Loucy (cell line): Measurements from ENCODE around the gene PTPN5.

ENCODE experiments used
- H2AFZ ChIP-seq: fragments of 200-600 bp; sonication (generic); 2 replicates; pipeline ENCODE4 v1.6.0; 2016; ENCODE audit warnings: antibody characterized with exemption, mild to moderate bottlenecking, low read length, moderate library complexity
- H3F3A ChIP-seq: fragments of 200-600 bp; 2 replicates; pipeline ENCODE4 v1.6.0; 2016; ENCODE audit warnings: antibody characterized with exemption, low read depth, mild to moderate bottlenecking
- H3K27me3 ChIP-seq: fragments of 200-600 bp; sonication (generic); 2 replicates; pipeline ENCODE4 v1.6.1; 2014; ENCODE audit warnings: low read length, mild to moderate bottlenecking; ENCODE audit not compliant: insufficient read depth, poor library complexity, severe bottlenecking
- H3K36me3 ChIP-seq: fragments of 200-600 bp; sonication (generic); 2 replicates; pipeline ENCODE4 v1.6.1; 2016; ENCODE audit warnings: low read length; ENCODE audit not compliant: insufficient read depth
- H3K4me1 ChIP-seq: fragments of 200-600 bp; sonication (generic); 2 replicates; pipeline ENCODE4 v1.5.1; 2014; ENCODE audit warnings: low read length, mild to moderate bottlenecking; ENCODE audit not compliant: insufficient read depth, poor library complexity, severe bottlenecking
- H3K4me2 ChIP-seq: fragments of 200-600 bp; sonication (generic); 2 replicates; pipeline ENCODE4 v1.6.0; 2014; ENCODE audit warnings: antibody characterized with exemption, low read length, low read depth, mild to moderate bottlenecking; ENCODE audit not compliant: poor library complexity, severe bottlenecking
- H3K4me3 ChIP-seq: fragments of 200-600 bp; sonication (generic); 2 replicates; pipeline ENCODE4 v1.5.1; 2014; ENCODE audit warnings: low read length, mild to moderate bottlenecking, mixed read lengths; ENCODE audit not compliant: poor library complexity, severe bottlenecking
- H3K79me2 ChIP-seq: fragments of 200-600 bp; sonication (generic); 2 replicates; pipeline ENCODE4 v1.6.1; 2014; ENCODE audit warnings: low read length; ENCODE audit not compliant: insufficient read depth
- H3K9ac ChIP-seq: fragments of 200-600 bp; sonication (generic); 2 replicates; pipeline ENCODE4 v1.6.0; 2014; ENCODE audit warnings: mild to moderate bottlenecking, low read depth, low read length, moderate library complexity; ENCODE audit not compliant: poor library complexity, severe bottlenecking
- H3K9me2 ChIP-seq: fragments of 200-600 bp; sonication (generic); replicated peaks from 2 replicates; pipeline ENCODE4 v1.6.1; 2016; ENCODE audit warnings: low read depth, low read length, mixed read lengths
- H3K9me3 ChIP-seq: fragments of 200-600 bp; sonication (generic); 2 replicates; pipeline ENCODE4 v1.6.1; 2014; ENCODE audit warnings: mild to moderate bottlenecking, antibody characterized with exemption, low read length, low read depth; ENCODE audit not compliant: insufficient read depth
- H4K20me1 ChIP-seq: fragments of 200-600 bp; sonication (generic); 2 replicates; pipeline ENCODE4 v1.6.0; 2014; ENCODE audit warnings: antibody characterized with exemption, low read length, mild to moderate bottlenecking; ENCODE audit not compliant: insufficient read depth, poor library complexity, severe bottlenecking
- EZH2phosphoT487 ChIP-seq: fragments of 200-600 bp; IDR thresholded peaks from 2 replicates; pipeline ENCODE4 v1.6.1; 2018; ENCODE audit warnings: antibody characterized with exemption, mild to moderate bottlenecking, moderate library complexity, borderline replicate concordance
- TF ChIP-seq, protein P1 (sequence below): fragments of 200-600 bp; sonication (generic); conservative IDR thresholded peaks from 2 replicates; pipeline ENCODE4 v1.5.1; 2014; ENCODE audit warnings: mild to moderate bottlenecking, antibody characterized with exemption, low read length

Gene PTPN5

DNA sequence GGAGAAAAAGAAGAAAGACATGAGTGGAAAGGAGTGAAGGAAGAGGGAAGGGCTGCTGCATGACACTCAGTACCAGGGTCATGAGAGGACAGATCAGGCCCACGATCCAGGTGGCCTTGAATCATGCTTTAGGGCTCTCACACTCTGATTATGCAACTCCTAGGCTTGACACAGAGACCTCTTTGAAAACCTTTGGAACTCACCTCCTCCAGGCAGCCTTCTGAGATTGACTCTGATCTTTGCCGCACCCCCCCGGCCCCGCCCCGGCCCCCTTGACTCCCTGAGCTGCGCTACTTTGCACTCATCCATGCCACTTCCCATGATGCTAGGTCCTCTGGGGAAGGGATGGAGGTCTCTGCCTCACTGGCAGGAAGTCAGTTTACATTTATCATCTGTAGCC is 10.7 kb downstream of the PTPN5 start:
- Histone ChIP-seq H3K79me2 (no peaks in the 10 kb centered on the region), H4K20me1 (no peaks in the 10 kb centered on the region), H3F3A (no peaks in the 10 kb centered on the region), H3K9me2 (no peaks in the 10 kb centered on the region), H3K9me3 (no peaks in the 10 kb centered on the region), H3K4me3 (no peak overlapping the region), H2AFZ (no peak overlapping the region), H3K4me2 (no peak overlapping the region), H3K4me1 (no peaks in the 10 kb centered on the region), H3K36me3 (no peaks in the 10 kb centered on the region), H3K9ac (no peak overlapping the region), H3K27me3 (no peaks in the 10 kb centered on the region)
- TF ChIP-seq, protein P1, sequence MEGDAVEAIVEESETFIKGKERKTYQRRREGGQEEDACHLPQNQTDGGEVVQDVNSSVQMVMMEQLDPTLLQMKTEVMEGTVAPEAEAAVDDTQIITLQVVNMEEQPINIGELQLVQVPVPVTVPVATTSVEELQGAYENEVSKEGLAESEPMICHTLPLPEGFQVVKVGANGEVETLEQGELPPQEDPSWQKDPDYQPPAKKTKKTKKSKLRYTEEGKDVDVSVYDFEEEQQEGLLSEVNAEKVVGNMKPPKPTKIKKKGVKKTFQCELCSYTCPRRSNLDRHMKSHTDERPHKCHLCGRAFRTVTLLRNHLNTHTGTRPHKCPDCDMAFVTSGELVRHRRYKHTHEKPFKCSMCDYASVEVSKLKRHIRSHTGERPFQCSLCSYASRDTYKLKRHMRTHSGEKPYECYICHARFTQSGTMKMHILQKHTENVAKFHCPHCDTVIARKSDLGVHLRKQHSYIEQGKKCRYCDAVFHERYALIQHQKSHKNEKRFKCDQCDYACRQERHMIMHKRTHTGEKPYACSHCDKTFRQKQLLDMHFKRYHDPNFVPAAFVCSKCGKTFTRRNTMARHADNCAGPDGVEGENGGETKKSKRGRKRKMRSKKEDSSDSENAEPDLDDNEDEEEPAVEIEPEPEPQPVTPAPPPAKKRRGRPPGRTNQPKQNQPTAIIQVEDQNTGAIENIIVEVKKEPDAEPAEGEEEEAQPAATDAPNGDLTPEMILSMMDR = no peak
- TF ChIP-seq EZH2phosphoT487 = no peak

DNA sequence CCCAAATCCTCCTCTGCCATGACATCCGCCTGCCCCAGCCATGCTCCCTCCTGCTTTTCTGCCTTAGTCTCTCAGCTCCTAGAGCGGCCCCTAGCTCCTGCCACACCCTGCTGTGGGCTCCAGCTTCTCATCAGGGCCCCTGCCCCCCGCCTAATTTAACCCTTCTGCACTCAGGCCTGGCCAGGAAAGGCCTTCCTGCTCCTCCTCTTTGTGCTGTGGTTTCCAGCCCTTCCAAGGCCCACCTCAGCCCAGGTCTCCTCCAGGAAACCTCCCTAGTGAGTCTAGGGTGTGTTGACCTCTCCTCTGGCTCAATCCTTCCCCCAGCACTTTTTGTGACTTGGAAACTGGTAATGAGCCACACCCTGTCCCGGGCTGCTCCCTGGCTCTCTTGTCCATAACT is 11.3 kb downstream of the PTPN5 start:
- TF ChIP-seq, protein P1 = no peak
- no peak for TF ChIP-seq EZH2phosphoT487
- no peaks in the 10 kb centered on the region for H3K9me3 ChIP-seq
- no peaks in the 10 kb centered on the region for H3K9me2 ChIP-seq
- H3F3A ChIP-seq = no peaks in the 10 kb centered on the region
- H4K20me1 ChIP-seq = no peaks in the 10 kb centered on the region
- H3K4me1 ChIP-seq = no peaks in the 10 kb centered on the region
- no peaks in the 10 kb centered on the region for H3K27me3 ChIP-seq
- H3K36me3 ChIP-seq = no peaks in the 10 kb centered on the region
- no peak overlapping the region for H2AFZ ChIP-seq
- no peak overlapping the region for H3K4me2 ChIP-seq
- H3K9ac ChIP-seq = no peak overlapping the region
- no peaks in the 10 kb centered on the region for H3K79me2 ChIP-seq
- no peak overlapping the region for H3K4me3 ChIP-seq

DNA sequence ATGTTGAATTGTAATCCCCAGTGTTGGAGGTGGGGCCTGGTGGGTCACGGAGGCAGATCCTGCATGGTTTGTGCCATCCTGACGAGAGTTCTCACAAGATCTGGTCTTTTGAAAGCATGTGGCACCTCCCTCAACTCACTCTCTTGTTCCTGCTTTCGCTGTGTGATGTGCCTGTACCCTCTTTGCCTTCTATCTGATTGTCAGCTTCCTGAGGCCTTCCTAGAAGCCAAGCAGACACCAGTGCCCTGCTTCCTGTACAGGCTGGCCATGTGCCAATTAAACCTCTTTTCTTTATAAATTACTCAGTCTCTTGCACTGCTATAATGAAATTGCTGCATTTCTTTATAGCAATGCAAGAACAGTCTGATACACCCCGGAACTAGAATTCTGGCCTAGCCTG is 13.1 kb downstream of the PTPN5 start:
- no peaks in the 10 kb centered on the region for H3F3A ChIP-seq
- no peak overlapping the region for H3K4me3 ChIP-seq
- H3K4me1 ChIP-seq = no peaks in the 10 kb centered on the region
- H2AFZ ChIP-seq = no peak overlapping the region
- TF ChIP-seq, protein P1 = no peak
- no peak for TF ChIP-seq EZH2phosphoT487
- H4K20me1 ChIP-seq = no peaks in the 10 kb centered on the region
- H3K79me2 ChIP-seq = no peaks in the 10 kb centered on the region
- no peaks in the 10 kb centered on the region for H3K9me2 ChIP-seq
- no peaks in the 10 kb centered on the region for H3K27me3 ChIP-seq
- no peaks in the 10 kb centered on the region for H3K9me3 ChIP-seq
- no peaks in the 10 kb centered on the region for H3K36me3 ChIP-seq
- H3K9ac ChIP-seq = no peak overlapping the region
- no peak overlapping the region for H3K4me2 ChIP-seq
